Caki2 (cell line): ENCODE measurements around the gene ISCU. TPM values are rescaled to one million over a fixed set of nuclear protein-coding genes. Genes with fewer than 3 reads are reported as not detected.

Experiments
- DNase-seq: peaks from one replicate; pipeline ENCODE4 v3.0.0-alpha.2; 2015; ENCODE audit warnings: low read depth
- in situ Hi-C: cut with HindIII; loops from 2 replicates; pipeline ENCODE4 v1.10.0; 2016; ENCODE audit warnings: low sequenced_read_pairs, low pct_unique_long_range_greater_than_20kb, mixed read lengths
- total RNA-seq: library from RNA; depleted of rRNA; stranded (reverse); fragments of >200 nt; shearing (Covaris generic); gene quantifications from 2 replicates; pipeline ENCODE4 v1.2.3, GENCODE V29; 2014; ENCODE audit warnings: low replicate concordance

Gene ISCU
- total RNA-seq, 1 experiment from 2014 or later: 84.4 TPM

DNA sequence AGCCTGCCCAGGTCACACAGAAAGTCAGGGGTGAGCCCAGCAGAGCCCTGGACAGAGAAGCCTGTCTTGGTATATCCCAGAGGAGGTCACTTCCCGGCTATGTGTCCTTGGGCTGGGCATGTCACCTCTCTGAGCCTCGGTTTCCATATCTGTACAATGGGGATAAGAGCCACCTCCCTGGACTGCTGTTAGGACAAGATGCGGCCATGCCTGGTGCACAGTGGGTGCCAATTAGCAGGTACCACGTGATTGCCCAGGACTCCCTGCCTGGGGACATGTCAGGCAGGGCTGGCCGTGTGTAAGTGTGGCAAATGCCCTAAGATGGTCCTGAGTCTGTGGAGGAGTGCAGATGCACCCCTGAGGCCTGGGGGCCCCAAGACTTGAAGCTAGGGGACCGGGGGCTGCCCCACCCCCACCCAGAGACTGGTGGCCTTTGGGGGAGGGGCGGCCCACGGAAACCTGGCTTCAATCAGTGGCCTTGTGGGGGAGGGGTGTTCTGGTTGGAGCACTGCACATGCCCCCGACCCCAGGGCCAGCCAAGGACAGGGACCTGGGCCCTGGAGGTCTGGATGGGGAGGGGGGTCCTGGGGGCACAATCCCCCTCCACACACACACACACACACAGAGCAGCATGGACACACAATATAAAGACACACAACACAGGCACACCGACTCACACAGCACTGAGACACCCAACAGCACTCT, 34.6 kb downstream of the ISCU start:
- DNase-seq: no peak
- in situ Hi-C loops: no loop called here

DNA sequence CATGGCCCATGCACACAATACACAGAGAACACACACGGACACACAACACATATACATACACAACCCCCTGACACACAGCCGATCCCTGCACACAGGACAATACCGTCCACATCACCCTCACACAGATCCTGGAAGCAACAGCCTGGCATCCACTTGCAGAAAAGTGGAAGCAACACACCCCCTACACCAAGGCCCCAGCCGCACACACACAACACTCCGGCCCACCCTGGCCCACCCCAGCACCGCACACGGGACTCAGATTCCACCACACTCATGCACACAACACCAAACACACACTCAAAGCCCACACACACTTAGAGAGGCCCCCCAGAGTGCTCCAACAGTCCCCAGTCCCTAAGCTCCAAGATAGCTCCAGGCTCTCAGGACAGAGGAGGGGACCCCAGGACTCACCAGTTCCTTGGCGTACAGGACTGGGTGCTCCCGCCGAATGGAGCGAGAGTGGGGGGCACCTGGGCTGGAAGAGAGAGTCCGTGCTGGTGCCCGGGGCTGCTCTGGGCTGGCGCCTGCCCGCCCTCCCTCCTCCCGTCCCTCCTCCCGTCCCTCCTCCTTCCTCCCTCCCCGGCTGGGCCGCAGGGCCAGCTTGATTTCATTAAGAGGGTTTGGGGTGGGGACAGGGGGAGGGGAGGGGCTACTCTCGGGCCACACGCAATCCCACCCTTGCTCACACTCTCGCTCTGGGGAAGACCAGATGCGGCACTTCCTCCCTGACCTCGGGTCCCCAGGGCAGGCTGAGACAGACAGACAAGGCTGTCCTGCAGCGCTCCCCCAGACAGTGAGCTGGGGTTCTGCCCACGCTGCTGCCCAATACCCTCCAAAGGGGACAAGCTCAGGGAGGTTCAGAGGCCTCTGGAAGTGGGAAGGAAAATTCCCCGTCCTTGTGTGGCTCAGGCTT, 35.4 kb downstream of the ISCU start, which contains the start of gene TMEM119:
Gene TMEM119 (minus strand): TSS at position 526 of the 913 bp plus-strand sequence. CDS start 5,701 bp downstream, outside the sequence.
- in situ Hi-C loops: no loop called here
- DNase-seq: no peak

DNA sequence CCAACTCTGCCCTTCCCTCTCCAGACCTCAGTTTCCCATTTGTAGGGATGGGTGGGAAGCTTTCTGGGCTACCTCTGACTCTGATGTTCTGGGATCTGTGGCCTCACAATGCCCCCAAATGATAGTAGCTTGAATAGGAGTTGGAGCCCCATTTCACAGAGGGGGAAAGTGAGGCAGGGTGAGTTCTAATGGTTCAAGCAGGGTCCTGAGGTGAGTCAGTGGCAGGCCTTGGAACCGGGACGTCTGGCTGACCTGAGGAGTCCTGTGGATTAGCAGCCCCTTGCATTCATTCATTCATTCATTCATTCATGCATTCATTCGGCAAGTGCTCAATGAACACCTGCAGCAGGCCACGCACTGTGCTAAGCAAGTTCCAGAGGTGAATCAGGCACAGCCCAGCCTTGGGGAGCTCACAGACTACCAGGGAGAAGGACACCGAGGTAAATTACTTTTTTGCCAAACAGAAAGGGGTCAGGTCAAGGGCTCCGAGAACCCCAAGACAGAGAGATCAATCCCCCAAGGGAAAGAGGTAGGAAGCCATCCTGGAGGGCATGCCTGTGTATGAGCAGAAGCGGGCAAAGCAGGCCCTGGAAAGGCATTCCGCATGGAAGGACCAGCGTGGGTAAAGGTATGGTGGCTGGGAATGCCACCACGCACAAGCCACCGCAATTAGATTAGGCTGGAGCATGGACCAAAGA, 36.3 kb downstream of the ISCU start:
- DNase-seq: no peak
- in situ Hi-C loops: no loop called here

DNA sequence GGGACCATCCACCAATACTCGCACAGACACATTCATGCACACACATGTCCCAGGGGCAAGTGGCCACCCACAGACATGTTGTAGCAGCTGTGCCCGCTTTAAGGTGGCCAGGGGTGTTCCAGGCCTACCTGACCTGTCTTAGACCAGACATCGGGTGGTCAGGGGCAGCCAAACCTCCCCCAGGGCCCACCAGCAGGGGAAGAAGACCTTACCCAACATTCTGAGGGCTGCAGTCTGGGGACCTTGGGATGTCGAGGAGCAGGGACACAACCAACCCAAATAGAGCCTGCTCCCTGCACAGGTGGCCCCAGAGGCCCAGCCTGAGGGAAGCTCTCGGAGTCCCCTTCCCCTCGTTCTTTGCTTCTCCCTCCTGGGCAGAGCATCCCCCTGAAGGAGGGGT, 37.1 kb downstream of the ISCU start:
- in situ Hi-C loops: no loop called here
- no peak for DNase-seq

DNA sequence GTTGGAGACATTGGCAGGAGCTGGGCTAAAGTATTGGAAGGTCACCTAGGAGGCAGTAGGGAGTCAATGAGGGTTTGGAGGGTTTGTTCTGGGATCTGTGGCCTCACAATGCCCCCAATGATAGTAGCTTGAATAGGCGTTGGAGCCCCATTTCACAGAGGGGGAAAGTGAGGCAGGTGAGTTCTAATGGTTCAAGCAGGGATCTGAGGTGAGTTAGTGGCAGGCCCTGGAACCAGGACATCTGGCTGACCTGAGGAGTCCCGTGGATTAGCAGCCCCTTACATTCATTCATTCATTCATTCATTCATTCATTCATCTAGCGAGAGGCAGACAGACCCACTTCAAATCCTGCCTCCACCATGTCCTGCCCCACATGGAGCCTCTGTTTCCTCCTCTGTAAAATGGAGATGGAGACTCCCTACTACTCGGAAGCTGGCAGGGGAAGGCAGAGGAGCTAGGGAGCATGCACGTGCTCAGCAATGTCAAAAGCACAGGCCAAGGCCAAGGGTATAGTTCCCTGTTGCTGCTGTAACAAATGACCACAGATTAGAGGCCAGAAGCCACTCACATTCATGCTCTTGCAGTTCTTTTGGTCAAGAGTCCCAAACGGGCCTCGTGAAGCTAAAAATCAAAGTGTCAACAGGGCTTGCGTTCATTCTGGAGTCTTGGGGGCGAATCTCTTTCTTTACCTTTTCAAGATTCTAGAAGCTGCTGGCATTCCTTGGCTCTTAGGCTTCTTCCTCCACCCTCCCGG, 37.7 kb downstream of the ISCU start:
- no peak for DNase-seq
- in situ Hi-C loops: no loop called here

DNA sequence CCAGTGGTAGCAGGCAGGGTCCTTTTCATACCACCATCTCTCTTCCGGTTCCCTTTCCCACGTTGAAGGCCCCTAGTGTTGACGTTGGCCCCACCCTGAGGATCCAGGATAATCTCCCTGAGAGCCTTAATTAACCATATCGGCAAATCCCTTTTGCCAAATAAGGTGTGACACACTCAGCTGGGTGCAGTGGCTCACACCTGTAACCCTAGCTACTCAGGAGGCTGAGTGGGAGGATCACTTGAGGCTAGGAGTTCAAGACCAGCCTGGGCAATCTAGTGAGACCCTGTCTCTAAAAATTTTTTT, 38.3 kb downstream of the ISCU start:
- DNase-seq: no peak
- in situ Hi-C loops: no loop called here

DNA sequence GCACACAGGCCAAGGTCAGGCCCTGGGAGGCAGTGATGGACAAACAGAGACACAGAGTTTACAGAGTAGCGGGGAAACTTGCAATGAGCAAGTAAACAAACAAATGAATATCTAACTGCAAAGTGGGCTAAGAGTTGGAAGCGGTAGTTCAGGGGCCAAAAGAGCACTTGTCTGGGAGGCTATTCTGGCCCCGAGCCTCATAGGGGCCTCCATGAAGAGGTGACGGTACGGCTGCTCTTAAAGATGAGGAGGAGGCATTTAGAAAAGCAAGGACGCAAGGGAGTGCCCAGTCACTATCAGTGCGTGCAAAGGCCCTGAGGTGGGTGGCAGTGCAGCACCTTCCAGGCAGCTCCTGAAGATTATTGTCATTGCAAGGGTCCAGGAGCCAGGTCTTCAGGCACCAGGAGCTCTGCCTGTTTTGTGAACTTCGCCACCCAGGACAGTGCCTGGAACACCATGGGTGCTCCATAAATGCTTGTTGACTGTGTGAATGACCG, 39.9 kb downstream of the ISCU start:
- no peak for DNase-seq
- in situ Hi-C loops: no loop called here

DNA sequence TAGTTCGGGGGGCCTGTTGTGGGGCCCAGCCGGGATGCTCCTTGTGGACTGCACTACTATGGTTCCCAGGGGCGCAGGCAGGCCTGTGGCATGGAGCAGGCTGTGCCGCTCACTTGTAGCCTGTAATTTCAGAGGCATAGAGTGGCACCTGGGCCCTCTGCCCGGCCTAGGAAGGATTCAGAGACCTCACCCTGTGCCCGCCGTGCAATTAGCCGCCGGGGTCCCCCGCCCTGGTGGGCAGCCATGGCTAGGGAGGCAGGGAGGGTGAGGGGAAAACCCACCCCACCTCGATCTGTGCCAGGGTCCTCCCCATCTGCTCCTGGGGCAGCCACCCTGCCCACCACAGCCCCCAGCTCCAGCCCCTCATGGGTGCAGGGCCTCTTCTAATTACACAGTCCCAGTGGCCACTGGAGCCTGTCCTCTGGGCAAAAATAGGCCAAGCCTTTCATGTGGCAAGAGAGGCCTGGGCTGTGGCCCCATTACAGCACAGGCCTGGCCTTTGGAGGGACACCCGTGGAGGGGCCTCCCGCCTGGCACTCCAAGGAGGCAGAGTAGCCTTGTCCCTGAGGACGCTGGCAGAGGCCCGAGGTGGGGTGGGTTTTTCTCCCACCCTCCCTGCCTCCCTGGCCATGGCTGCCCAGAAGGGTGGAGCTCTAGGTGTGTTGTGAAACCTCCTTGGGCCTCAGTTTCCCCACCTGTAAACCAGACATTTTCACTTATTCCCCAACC, 40.7 kb downstream of the ISCU start:
- no peak for DNase-seq
- in situ Hi-C loops: no loop called here

DNA sequence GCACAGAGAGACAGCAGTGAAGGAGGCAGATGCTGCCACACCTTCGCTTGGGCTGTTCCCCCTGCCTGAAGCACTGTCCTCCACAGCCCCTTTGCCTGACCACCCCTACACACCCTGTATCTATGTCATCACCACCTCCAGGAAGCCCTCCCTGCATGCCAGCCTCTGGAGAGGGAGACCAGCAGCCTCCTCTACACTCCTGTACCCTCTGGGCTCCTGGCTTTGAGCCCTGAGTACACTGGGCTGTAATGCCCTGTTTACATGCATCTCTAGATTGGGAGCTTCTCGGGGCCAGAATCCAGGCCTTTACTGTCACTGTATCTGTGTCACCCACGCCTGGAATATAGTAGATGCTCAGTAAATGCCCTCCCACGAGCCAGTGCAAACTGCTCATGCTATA, 41.3 kb downstream of the ISCU start:
- in situ Hi-C loops: no loop called here
- no peak for DNase-seq

DNA sequence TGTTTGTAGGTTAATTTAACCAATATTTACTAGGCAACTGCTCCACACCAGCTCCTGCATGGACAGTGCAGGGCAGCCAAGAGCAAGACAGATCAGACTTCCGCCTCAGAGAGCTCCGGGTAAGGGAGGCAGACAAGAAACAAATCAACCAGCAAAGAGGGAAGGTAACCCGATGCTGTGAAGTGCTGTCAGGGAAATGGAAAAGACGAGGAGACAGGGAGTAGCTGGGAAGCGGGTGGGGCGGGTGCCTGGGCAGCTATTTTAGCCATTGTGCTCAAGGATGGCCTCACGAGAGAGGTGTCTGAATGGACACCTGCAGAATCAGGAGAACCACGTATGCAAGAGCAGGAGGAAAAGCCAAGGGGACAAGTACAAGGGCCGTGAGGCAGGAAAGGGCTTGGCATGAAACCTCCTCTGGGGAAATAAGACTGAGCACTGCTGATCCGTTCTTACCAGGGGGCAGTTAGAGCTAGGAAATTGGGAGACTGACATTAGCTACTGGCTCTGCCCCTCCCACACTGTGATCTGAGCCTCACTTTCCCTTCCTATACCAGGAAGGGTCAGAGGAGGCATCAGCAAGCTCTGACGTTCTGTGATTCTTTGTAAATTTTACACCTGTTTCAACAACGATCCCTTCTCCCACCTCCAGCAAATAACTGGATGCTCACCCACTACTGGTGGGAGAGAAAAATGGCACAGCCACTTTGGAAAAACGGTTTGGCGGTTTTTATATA, 42.0 kb downstream of the ISCU start:
- in situ Hi-C loops: no loop called here

DNA sequence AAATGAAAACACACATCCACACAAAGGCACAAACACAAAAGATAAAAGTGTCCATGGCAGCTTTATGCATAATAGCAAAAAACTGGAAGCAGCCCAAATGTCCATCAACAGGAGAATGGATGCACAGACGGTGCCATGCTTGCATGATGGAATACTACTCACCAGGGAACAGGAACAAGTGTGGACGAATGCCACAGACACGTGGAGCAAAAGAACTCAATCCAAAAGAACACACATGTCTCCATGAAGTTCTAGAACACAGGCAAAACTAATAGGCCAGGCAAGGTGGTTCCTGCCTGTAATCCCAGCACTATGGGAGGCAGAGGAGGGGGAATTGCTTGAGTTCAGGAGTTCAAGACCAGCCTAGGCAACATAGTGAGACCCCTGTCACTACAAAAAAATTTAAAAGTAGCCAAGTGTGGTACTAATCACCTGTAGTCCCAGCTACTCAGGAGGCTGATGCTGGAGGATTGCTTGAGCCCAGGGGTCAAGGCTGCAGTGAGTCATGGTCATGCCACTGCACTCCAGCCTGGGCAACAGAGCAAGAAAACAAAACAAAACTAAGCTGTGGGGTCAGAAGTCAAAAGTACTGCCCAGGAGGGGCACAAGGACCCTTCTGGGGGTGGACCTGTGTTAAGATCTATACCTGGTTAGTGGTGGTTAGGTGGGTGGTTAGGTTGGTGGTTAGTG, 42.7 kb downstream of the ISCU start:
- in situ Hi-C loops: no loop called here
- DNase-seq: peak; percentile 64

More for the DNA sequence above, 42.0 kb downstream of the ISCU start:
- no peak for DNase-seq

DNA sequence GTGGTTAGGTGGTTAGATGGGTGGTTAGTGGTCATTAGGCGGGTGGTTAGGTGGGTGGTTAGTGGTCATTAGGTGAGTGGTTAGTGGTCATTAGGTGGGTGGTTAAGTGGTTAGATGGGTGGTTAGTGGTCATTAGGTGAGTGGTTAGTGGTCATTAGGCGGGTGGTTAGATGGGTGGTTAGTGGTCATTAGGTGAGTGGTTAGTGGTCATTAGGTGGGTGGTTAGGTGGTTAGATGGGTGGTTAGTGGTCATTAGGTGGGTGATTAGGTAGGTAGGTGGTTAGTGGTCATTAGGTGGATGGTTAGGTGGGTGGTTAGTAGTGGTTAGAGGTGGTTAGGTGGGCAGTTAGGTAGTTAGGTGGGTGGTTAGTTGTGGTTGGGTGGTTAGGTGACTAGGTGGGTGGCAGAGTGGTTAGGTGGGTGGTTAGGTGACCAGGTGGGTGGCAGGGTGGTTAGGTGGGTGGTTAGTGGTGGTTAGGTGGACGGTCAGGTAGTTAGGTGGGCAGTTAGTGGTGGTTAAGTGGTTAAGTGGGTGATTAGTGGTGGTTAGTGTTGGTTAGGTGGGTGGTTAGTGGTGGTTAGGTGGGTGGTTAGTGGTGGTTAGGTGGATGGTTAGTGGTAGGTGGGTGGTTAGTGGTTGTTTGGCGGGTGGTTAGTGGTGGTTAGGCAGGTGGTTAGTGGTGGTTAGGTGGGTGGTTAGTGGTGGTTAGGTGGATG, 43.5 kb downstream of the ISCU start:
- in situ Hi-C loops: no loop called here
- DNase-seq: no peak

DNA sequence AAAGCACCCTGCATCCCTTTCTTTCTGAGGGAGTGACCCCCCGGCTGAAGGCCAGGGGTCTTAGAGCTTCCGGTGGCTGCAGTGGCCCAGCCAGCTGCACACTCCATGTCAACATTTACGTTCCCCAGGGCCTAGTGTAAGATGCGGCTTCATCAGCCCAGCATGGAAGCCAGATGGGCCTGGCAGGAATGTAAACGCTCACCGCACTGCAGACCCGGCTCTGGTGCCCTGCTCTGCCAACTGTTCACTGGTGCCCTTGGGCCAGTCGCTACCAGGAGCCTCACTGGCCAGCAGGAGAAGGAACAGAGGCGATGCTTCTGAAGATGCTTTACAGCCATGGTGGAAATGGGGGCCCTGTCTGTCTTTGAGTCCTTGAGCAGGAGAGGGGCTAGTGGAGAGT, 44.1 kb downstream of the ISCU start:
- no peak for DNase-seq

DNA sequence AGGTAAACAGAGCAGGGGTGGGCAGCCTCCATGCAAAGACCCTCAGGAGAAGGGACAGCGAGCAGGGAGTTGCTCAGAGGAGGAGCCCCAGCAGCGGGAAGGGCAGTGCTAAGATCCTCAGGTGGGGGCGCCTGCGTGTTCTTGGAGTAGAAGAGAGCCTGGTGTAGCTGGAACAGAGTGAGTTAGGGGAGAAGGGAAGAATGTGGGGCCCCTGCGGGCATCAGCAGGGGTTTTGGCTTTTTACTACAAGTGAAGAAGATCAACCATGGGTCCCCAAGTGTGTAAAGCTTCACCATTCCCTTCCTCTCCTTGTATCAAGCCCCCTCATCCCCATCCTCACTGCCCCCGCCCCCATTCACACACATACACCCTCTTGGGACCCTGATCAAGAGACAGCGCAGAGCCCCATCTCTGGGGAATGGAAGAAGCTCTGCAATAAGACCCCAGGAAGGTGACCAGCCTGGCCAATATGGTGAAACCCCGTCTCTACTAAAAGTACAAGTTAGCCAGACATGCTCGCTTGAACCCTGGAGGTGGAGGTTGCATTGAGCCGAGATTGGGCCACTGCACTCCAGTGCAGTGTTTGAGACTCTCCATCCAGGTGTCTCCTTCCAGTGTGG, 45.7 kb downstream of the ISCU start:
- in situ Hi-C loops: no loop called here
- no peak for DNase-seq

More for the DNA sequence above, 44.1 kb downstream of the ISCU start:
- in situ Hi-C loops: no loop called here

DNA sequence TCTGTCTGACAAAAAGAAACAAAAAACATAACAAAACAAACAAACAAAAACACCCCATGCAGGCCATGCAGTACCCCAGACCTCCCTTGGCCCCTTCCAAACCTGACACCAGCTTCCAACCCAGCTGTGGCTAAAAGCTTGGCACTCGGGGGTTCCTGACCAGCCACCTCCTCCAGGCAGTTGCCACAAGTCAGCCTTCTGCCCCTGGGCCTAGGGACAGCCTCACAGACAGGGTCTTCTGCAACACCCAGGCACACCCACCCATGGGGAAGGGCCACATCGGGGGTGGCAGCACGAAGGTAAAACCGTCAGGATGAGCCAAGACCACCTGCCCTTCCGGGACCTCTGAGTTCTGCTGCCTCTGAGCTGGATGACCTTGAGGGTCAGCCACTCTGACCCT, 46.2 kb downstream of the ISCU start:
- in situ Hi-C loops: no loop called here
- DNase-seq: no peak
